Ectodermal cell (in vitro differentiated cells): Measurements from ENCODE around the gene BIN2.
"Not testable (repeated sequence)": the region's sequence is repeated elsewhere in the genome, so short reads cannot be mapped to it uniquely, and the experiment has no call there.

Source experiments
- H3K27ac ChIP-seq: 2 replicates; pipeline ENCODE4 v1.7.0; 2013; ENCODE audit warnings: mild to moderate bottlenecking, low read depth, low read length; ENCODE audit not compliant: insufficient read depth, poor library complexity, severe bottlenecking
- H3K27me3 ChIP-seq: 2 replicates; pipeline ENCODE4 v1.7.0; 2013; ENCODE audit warnings: mild to moderate bottlenecking, low read length; ENCODE audit not compliant: insufficient read depth, control insufficient read depth, poor library complexity, severe bottlenecking
- H3K36me3 ChIP-seq: one replicate; pipeline ENCODE4 v1.7.0; 2013; ENCODE audit warnings: low read length; ENCODE audit not compliant: control insufficient read depth, insufficient read depth
- H3K4me1 ChIP-seq: one replicate; pipeline ENCODE4 v1.7.0; 2013; ENCODE audit warnings: low read length; ENCODE audit not compliant: control insufficient read depth, insufficient read depth
- H3K4me3 ChIP-seq: 2 replicates; pipeline ENCODE4 v1.7.0; 2013; ENCODE audit warnings: low read depth, low read length, control low read depth; ENCODE audit not compliant: insufficient read depth
- H3K9me3 ChIP-seq: 2 replicates; pipeline ENCODE4 v1.7.0; 2013; ENCODE audit warnings: mild to moderate bottlenecking, low read length, moderate library complexity; ENCODE audit not compliant: control insufficient read depth
- WGBS, 2 experiments: methylation state at CpG; one replicate each; pipeline ENCODE4 v1.1.7; 2013; ENCODE audit warnings: missing lambda C conversion rate in 2 of 2; 5-methylcytosine and 5-hydroxymethylcytosine counted together

BIN2 gene

DNA sequence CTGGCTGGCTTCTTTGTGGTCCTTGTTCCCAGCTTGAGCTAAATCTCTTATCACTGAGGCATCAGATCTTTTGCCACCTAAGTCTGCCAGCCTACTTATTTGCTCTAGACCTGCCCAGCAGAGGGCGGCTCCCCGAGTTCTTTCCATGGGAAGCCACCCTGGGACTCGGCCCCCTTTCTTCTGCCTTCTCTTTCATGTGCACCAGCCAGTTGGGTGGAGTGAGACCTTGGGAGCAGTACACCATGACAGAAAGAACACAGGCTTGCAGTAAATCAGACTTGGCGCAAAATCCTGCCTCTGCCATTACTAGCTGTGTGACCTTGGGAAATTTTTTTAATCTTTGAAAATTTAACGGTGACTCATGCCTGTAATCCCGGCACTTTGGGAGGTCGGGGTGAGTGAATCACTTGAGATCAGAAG, 61.2 kb downstream of the BIN2 start:
- H3K4me1 ChIP-seq: no peaks in the 10 kb centered on the region
- H3K27ac ChIP-seq: no peak overlapping the region
- H3K36me3 ChIP-seq: no peaks in the 10 kb centered on the region
- 68% methylated on average over 7 of the region's 7 CpGs for WGBS, 2 experiments
- H3K4me3 ChIP-seq: no peak overlapping the region
- H3K9me3 ChIP-seq: no peaks in the 10 kb centered on the region
- H3K27me3 ChIP-seq: no peaks in the 10 kb centered on the region

- WGBS, 2 experiments: 84 to 92% methylated on average over 1 of the region's 1 CpG
- H3K36me3 ChIP-seq, H3K9me3 ChIP-seq, H3K4me1 ChIP-seq, H3K27ac ChIP-seq, H3K4me3 ChIP-seq, H3K27me3 ChIP-seq: not testable (repeated sequence)
Measured at GRCh38 chr12:51259600-51259999, 64.4 kb downstream of the BIN2 start.

DNA sequence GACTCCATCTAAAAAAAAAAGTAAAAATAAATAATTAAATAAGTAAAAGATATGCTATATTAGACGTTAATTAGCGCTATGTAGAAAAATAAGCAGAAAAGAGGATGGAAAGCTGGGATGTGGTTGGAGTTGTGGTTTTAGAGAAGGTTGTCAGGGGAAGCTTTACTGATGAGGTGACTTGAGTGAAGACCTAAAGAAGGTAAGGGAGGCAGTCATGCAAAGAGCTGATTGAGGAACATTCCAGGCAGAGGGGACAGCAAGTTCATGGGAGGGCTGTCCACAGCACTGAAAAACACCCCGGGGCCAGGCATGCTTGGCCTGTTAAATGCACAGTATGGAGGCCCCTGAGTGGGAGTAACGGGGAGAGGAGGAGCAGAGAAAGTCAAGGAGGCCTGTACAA, 69.4 kb downstream of the BIN2 start:
- H3K4me1 ChIP-seq: no peaks in the 10 kb centered on the region
- no peaks in the 10 kb centered on the region for H3K27me3 ChIP-seq
- H3K27ac ChIP-seq: no peak overlapping the region
- 95 to 98% methylated on average over 4 of the region's 4 CpGs for WGBS, 2 experiments
- H3K36me3 ChIP-seq: no peaks in the 10 kb centered on the region
- H3K4me3 ChIP-seq: no peak overlapping the region
- no peaks in the 10 kb centered on the region for H3K9me3 ChIP-seq

GRCh38 chr12:51253276-51253675, 70.7 kb downstream of the BIN2 start:
- H3K36me3 ChIP-seq: no peaks in the 10 kb centered on the region
- 100% methylated on average over 1 of the region's 1 CpG for WGBS, 2 experiments
- H3K9me3 ChIP-seq: no peaks in the 10 kb centered on the region
- H3K4me3 ChIP-seq: no peak overlapping the region
- H3K27ac ChIP-seq: no peak overlapping the region
- no peaks in the 10 kb centered on the region for H3K27me3 ChIP-seq
- H3K4me1 ChIP-seq: no peaks in the 10 kb centered on the region

DNA sequence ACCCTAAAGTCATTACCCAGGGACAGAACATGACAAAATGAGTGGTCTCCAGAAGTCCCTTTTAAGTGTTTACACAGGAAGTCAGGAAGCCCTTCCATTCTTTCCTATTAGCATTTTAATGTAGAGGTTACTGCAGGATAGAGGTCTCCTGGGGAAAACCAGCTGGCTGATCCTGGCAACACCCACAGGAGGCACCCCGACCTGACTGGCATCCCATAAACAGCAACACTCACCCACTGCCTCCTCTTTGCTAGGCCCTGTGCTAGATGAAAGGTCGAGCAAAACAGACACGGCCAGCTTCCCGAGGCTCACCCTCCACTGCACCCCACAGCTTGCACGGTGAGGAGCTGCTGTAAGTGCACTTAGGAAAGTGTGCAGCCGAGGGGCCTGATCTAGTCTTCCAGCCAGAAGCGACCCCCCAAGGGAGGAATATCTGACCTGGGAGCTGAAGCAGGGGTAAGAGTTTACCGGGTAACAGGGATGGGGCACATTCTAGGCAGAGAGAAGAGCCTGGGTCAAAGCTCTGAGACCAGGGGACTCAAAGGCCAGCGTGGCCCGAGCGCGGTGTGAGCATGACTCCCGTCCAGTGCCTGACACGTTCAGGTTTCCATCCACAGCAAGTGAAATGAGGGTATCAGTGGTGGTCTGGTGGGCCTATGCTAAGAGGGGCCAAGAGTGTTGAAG, 76.3 kb downstream of the BIN2 start:
- no peak overlapping the region for H3K4me3 ChIP-seq

GRCh38 chr12:51246254-51246853, 77.6 kb downstream of the BIN2 start:
- Histone ChIP-seq H3K4me3 (no peak overlapping the region), H3K4me1 (peaks cover 8% of the 10 kb centered on the region), H3K27me3 (no peaks in the 10 kb centered on the region), H3K9me3 (no peaks in the 10 kb centered on the region), H3K36me3 (peaks cover 14% of the 10 kb centered on the region), H3K27ac (no peak overlapping the region)
- 82 to 90% methylated on average over 7 of the region's 7 CpGs for WGBS, 2 experiments

More for the DNA sequence above, 76.3 kb downstream of the BIN2 start:
- Histone ChIP-seq H3K27me3 (no peaks in the 10 kb centered on the region), H3K9me3 (no peaks in the 10 kb centered on the region), H3K27ac (no peak overlapping the region), H3K4me1 (peaks cover 8% of the 10 kb centered on the region), H3K36me3 (peaks cover 3% of the 10 kb centered on the region)
- WGBS, 2 experiments: 59 to 66% methylated on average over 14 of the region's 14 CpGs

DNA sequence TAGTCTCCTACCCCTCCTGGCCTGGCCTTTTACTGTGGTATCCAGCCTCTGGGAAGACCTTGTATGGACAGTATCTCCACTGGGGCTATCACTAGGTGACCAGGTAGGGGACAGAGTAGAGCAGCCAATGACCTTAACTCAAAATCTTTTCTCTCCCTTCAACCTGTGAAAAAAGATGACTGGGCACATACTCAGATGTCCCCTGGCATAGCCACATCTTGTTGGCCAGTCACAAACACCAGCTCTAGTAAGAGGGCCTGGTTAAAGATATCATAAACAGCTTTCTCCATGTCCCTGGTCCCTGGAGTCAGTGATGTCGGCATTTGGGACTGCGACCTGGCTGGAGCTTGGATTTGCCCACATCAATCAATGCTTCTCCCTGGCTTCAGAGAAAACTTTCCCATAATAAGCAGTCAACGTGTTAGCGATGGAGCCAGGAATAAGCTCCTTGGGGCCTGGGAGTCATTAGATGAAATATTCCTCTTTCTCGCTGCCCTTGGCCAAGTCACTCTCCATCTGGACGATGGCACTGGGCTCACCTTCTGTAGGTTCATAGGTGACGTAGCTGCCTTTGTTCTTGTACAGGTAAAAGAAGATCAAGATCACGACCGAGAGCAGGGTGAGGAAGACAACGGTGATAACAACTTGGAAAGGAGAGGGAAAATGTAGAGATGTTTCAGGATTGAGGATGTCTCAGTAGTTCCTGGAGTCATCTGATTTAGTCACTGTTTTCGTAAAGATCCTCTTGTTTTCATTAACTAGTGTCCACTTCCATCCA, 78.3 kb downstream of the BIN2 start:
- 94 to 96% methylated on average over 11 of the region's 11 CpGs for WGBS, 2 experiments
- Histone ChIP-seq H3K36me3 (peaks cover 21% of the 10 kb centered on the region), H3K27me3 (no peaks in the 10 kb centered on the region), H3K4me3 (no peak overlapping the region), H3K9me3 (no peaks in the 10 kb centered on the region), H3K4me1 (peaks cover 8% of the 10 kb centered on the region), H3K27ac (no peak overlapping the region)

GRCh38 chr12:51244269-51244668, 79.7 kb downstream of the BIN2 start:
- WGBS, 2 experiments: 82 to 85% methylated on average over 4 of the region's 4 CpGs
- Histone ChIP-seq H3K9me3 (no peaks in the 10 kb centered on the region), H3K4me3 (no peak overlapping the region), H3K27me3 (no peaks in the 10 kb centered on the region), H3K27ac (no peak overlapping the region), H3K4me1 (peaks cover 12% of the 10 kb centered on the region), H3K36me3 (peaks cover 27% of the 10 kb centered on the region)

GRCh38 chr12:51242876-51243275, 81.1 kb downstream of the BIN2 start:
- Histone ChIP-seq H3K36me3 (peaks cover 27% of the 10 kb centered on the region), H3K9me3 (no peaks in the 10 kb centered on the region), H3K4me3 (no peak overlapping the region), H3K27me3 (no peaks in the 10 kb centered on the region), H3K27ac (no peak overlapping the region), H3K4me1 (peaks cover 12% of the 10 kb centered on the region)
- 94 to 96% methylated on average over 7 of the region's 7 CpGs for WGBS, 2 experiments

DNA sequence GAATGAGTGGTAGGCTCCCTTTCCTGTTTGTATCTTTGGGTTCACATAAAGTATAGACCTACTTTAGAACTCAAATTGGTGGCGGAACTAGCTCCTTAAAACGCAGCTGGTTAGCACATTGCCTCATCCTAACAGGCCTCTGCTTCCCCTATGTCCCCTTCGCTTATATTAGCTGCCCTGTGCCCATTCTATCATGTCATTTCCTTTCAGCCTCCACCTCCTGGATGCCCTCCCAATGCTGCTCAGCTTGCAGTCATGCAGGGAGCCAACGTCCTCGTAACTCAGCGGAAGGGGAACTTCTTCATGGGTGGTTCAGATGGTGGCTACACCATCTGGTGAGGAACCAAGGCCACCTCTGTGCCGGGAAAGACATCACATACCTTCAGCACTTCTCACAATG, 81.9 kb downstream of the BIN2 start:
- 90 to 97% methylated on average over 6 of the region's 7 CpGs for WGBS, 2 experiments
- H3K36me3 ChIP-seq: peaks cover 27% of the 10 kb centered on the region
- H3K27me3 ChIP-seq: no peaks in the 10 kb centered on the region

More for the DNA sequence above, 81.9 kb downstream of the BIN2 start:
- H3K4me1 ChIP-seq: peaks cover 5% of the 10 kb centered on the region
- H3K9me3 ChIP-seq: no peaks in the 10 kb centered on the region
- H3K4me3 ChIP-seq: no peak overlapping the region
- H3K27ac ChIP-seq: no peak overlapping the region
